SK-N-DZ (cell line): ENCODE measurements around the gene KRT76.
"Not testable (repeated sequence)": the region's sequence is repeated elsewhere in the genome, so short reads cannot be mapped to it uniquely, and the experiment has no call there.

Experiments
- DNase-seq: peaks from one replicate; pipeline ENCODE4 v3.0.0-alpha.2; 2015; ENCODE audit warnings: low spot score

The KRT76 gene

GRCh38 chr12:52797529-52797894 lies 20.4 kb upstream of the KRT76 start:
- no peak for DNase-seq

- no peak for DNase-seq
Observed at GRCh38 chr12:52796839-52797528, 19.8 kb upstream of the KRT76 start.

- DNase-seq, result no peak
Observed at GRCh38 chr12:52796429-52796794, 19.3 kb upstream of the KRT76 start.

GRCh38 chr12:52795694-52796428 lies 18.7 kb upstream of the KRT76 start, which contains the start of gene KRT3:
KRT3 (minus strand) TSS chr12:52796117; CDS start chr12:52796042, 75 bp downstream.
- no peak for DNase-seq

- DNase-seq, result not testable (repeated sequence)
Observed at GRCh38 chr12:52795332-52795674, 18.2 kb upstream of the KRT76 start.

GRCh38 chr12:52794479-52795331 lies 17.6 kb upstream of the KRT76 start:
- no peak for DNase-seq

GRCh38 chr12:52792185-52793029 lies 15.3 kb upstream of the KRT76 start:
- no peak for DNase-seq

GRCh38 chr12:52791271-52792184 lies 14.4 kb upstream of the KRT76 start:
- DNase-seq, result no peak

GRCh38 chr12:52790427-52791270 lies 13.5 kb upstream of the KRT76 start:
- no peak for DNase-seq

GRCh38 chr12:52789637-52790426 lies 12.7 kb upstream of the KRT76 start:
- no peak for DNase-seq

- DNase-seq, result no peak
Observed at GRCh38 chr12:52788876-52789636, 11.9 kb upstream of the KRT76 start.

GRCh38 chr12:52788192-52788875 lies 11.2 kb upstream of the KRT76 start:
- no peak for DNase-seq

GRCh38 chr12:52787324-52788191 lies 10.4 kb upstream of the KRT76 start:
- DNase-seq, result no peak

GRCh38 chr12:52784909-52785308 lies 7.8 kb upstream of the KRT76 start:
- DNase-seq, result no peak

- DNase-seq, result no peak
Observed at GRCh38 chr12:52783563-52784316, 6.6 kb upstream of the KRT76 start.

GRCh38 chr12:52782502-52782901 lies 5.4 kb upstream of the KRT76 start:
- no peak for DNase-seq
